H1 (cell line): ENCODE data around the gene KDM4E. TPM values are rescaled to one million over a fixed set of nuclear protein-coding genes. Genes with fewer than 3 reads are reported as not detected.

Experiments
- CTCF ChIA-PET: fragments of 300-600 bp; sonication (Branson Sonifier 250); formaldehyde crosslinking; loops from one replicate; lab custom pipeline; 2021; ENCODE audit not compliant: partially characterized antibody; lab: Charles Lee
- POLR2A ChIA-PET: fragments of 300-600 bp; sonication (Branson Sonifier 250); formaldehyde crosslinking; loops from one replicate; lab custom pipeline; 2021; ENCODE audit warnings: inconsistent platforms; ENCODE audit not compliant: partially characterized antibody; lab: Charles Lee
- DNase-seq, 2 experiments: peaks; one replicate each; pipeline versions ENCODE4 v3.0.0 to v3.0.0-alpha.2; 2010 to 2022; ENCODE audit warnings: low spot score in 2 of 2, low read depth in 1 of 2, mixed read lengths in 1 of 2
- FAIRE-seq: peaks from 2 replicates; lab custom pipeline; 2011; peaks lifted over from hg19 to GRCh38; lab: Jason Lieb, UNC
- H2AFZ ChIP-seq: 2 replicates; pipeline ENCODE4 v1.8.1; 2012; ENCODE audit warnings: low read length, inconsistent platforms
- H2AK5ac ChIP-seq: 2 replicates; pipeline ENCODE4 v1.6.1; 2013; ENCODE audit warnings: low read depth, low read length
- H2BK120ac ChIP-seq: replicated peaks from 2 replicates; pipeline ENCODE3; 2013; ENCODE audit warnings: low read depth, low read length, inconsistent platforms
- H2BK12ac ChIP-seq: 2 replicates; pipeline ENCODE4 v1.6.1; 2013; ENCODE audit warnings: low read depth, low read length
- H2BK15ac ChIP-seq: 2 replicates; pipeline ENCODE4 v1.6.1; 2013; ENCODE audit warnings: low read length
- H2BK20ac ChIP-seq: 2 replicates; pipeline ENCODE4 v1.6.1; 2013; ENCODE audit warnings: low read length
- H2BK5ac ChIP-seq: 2 replicates; pipeline ENCODE4 v1.6.1; 2013; ENCODE audit warnings: low read depth, low read length
- H3K14ac ChIP-seq: 2 replicates; pipeline ENCODE4 v1.6.1; 2013; ENCODE audit warnings: inconsistent platforms; ENCODE audit not compliant: insufficient read length
- H3K18ac ChIP-seq: 2 replicates; pipeline ENCODE4 v1.6.1; 2013; ENCODE audit warnings: low read length; ENCODE audit errors: extremely low read depth
- H3K23ac ChIP-seq: 2 replicates; pipeline ENCODE4 v1.6.1; 2013; ENCODE audit warnings: inconsistent platforms; ENCODE audit not compliant: insufficient read length
- H3K23me2 ChIP-seq: 2 replicates; pipeline ENCODE4 v1.6.1; 2013; ENCODE audit warnings: low read depth, low read length
- H3K27ac ChIP-seq: 2 replicates; pipeline ENCODE4 v1.6.1; 2011; ENCODE audit warnings: low read depth, low read length, inconsistent platforms
- H3K27me3 ChIP-seq, 4 experiments: replicated peaks in 1 of 4; 1 replicate in 1 of 4; 2 replicates in 3 of 4; pipeline versions ENCODE4 v1.6.1 to v1.8.1; 2011 to 2013; ENCODE audit warnings: low read length in 3 of 4, mild to moderate bottlenecking in 3 of 4, inconsistent platforms in 2 of 4, mixed read lengths in 2 of 4, moderate library complexity in 1 of 4; ENCODE audit not compliant: control insufficient read depth in 3 of 4, insufficient read depth in 3 of 4; ENCODE audit errors: extremely low read depth in 1 of 4
- H3K36me3 ChIP-seq, 4 experiments: 2 replicates each; pipeline versions ENCODE4 v1.6.1 to v1.8.1; 2011 to 2013; ENCODE audit warnings: mild to moderate bottlenecking in 4 of 4, low read length in 3 of 4, moderate library complexity in 2 of 4, control low read depth in 1 of 4, inconsistent platforms in 1 of 4; ENCODE audit not compliant: insufficient read depth in 4 of 4, control insufficient read depth in 2 of 4
- H3K4ac ChIP-seq: replicated peaks from 2 replicates; pipeline ENCODE3; 2013; ENCODE audit warnings: low read length, low read depth, mixed read lengths, inconsistent platforms; ENCODE audit not compliant: insufficient read length
- H3K4me1 ChIP-seq, 4 experiments: replicated peaks in 1 of 4; 1 replicate in 1 of 4; 2 replicates in 3 of 4; pipeline versions ENCODE4 v1.6.1 to v1.8.1; 2011 to 2013; ENCODE audit warnings: low read length in 3 of 4, inconsistent platforms in 2 of 4, mixed read lengths in 1 of 4; ENCODE audit not compliant: insufficient read depth in 4 of 4, control insufficient read depth in 3 of 4
- H3K4me2 ChIP-seq, 2 experiments: 2 replicates each; pipeline versions ENCODE4 v1.6.1 to v1.8.1; 2011 to 2013; ENCODE audit warnings: low read depth in 2 of 2, low read length in 2 of 2, control low read depth in 1 of 2, inconsistent platforms in 1 of 2, mild to moderate bottlenecking in 1 of 2; ENCODE audit not compliant: insufficient read depth in 1 of 2
- H3K4me3 ChIP-seq, 4 experiments: fragments of 200-600, 300-600 bp in 1 of 4; sonication (generic), shearing (Covaris generic), sonication (Bioruptor Twin) in 1 of 4; 2 replicates each; pipeline versions ENCODE4 v1.5.1 to v1.8.1; 2011 to 2016; ENCODE audit warnings: low read length in 4 of 4, low read depth in 3 of 4, control low read depth in 2 of 4, inconsistent platforms in 2 of 4, mild to moderate bottlenecking in 2 of 4, mixed read lengths in 1 of 4, moderate library complexity in 1 of 4; ENCODE audit not compliant: insufficient read depth in 2 of 4; ENCODE audit errors: extremely low read depth in 1 of 4
- H3K56ac ChIP-seq: replicated peaks from 2 replicates; pipeline ENCODE3; 2013; ENCODE audit warnings: low read depth, mild to moderate bottlenecking, mixed read lengths, low read length, inconsistent platforms; ENCODE audit not compliant: insufficient read length
- H3K79me1 ChIP-seq: 2 replicates; pipeline ENCODE4 v1.6.1; 2013; ENCODE audit warnings: low read depth, low read length, control low read depth
- H3K79me2 ChIP-seq, 2 experiments: 2 replicates each; pipeline versions ENCODE4 v1.6.1 to v1.8.1; 2012 to 2013; ENCODE audit warnings: low read length in 2 of 2, mild to moderate bottlenecking in 2 of 2, inconsistent platforms in 1 of 2; ENCODE audit not compliant: insufficient read depth in 2 of 2, control insufficient read depth in 1 of 2
- H3K9ac ChIP-seq, 4 experiments: replicated peaks in 1 of 4; 1 replicate in 1 of 4; 2 replicates in 3 of 4; pipeline versions ENCODE4 v1.6.1 to v1.8.1; 2011 to 2013; ENCODE audit warnings: low read depth in 3 of 4, low read length in 3 of 4, control low read depth in 2 of 4, mild to moderate bottlenecking in 2 of 4, moderate library complexity in 2 of 4, inconsistent platforms in 1 of 4; ENCODE audit errors: extremely low read depth in 1 of 4
- H3K9me3 ChIP-seq, 2 experiments: 2 replicates each; pipeline versions ENCODE4 v1.6.1 to v1.8.1; 2012 to 2013; ENCODE audit warnings: mild to moderate bottlenecking in 2 of 2, moderate library complexity in 2 of 2, control low read depth in 1 of 2, inconsistent platforms in 1 of 2, low read depth in 1 of 2, low read length in 1 of 2, mixed read lengths in 1 of 2; ENCODE audit not compliant: insufficient read depth in 2 of 2
- H4K20me1 ChIP-seq, 2 experiments: replicated peaks in 1 of 2; 2 replicates each; pipeline versions ENCODE3 to v1.8.1; 2011 to 2013; ENCODE audit warnings: inconsistent platforms in 2 of 2, low read length in 2 of 2, mild to moderate bottlenecking in 1 of 2; ENCODE audit not compliant: insufficient read depth in 2 of 2, control insufficient read depth in 1 of 2
- H4K5ac ChIP-seq: 2 replicates; pipeline ENCODE4 v1.6.1; 2013; ENCODE audit warnings: low read length, low read depth, mixed read lengths, inconsistent platforms; ENCODE audit not compliant: insufficient read length
- H4K8ac ChIP-seq: 2 replicates; pipeline ENCODE4 v1.8.0; 2013; ENCODE audit warnings: mild to moderate bottlenecking, moderate library complexity, low read length, inconsistent platforms; ENCODE audit not compliant: insufficient read depth; ENCODE audit errors: extremely low read depth
- H4K91ac ChIP-seq: replicated peaks from 2 replicates; pipeline ENCODE3; 2013; ENCODE audit warnings: low read length, mixed read lengths, inconsistent platforms; ENCODE audit not compliant: insufficient read length
- CTCF ChIP-seq, 3 experiments: IDR thresholded peaks; 1 replicate in 2 of 3; 2 replicates in 1 of 3; pipeline versions ENCODE4 v1.5.1 to v1.6.1; 2011; ENCODE audit warnings: low read length in 3 of 3, mild to moderate bottlenecking in 3 of 3, inconsistent platforms in 2 of 3, low read depth in 1 of 3, moderate library complexity in 1 of 3; ENCODE audit not compliant: insufficient read depth in 1 of 3; ENCODE audit errors: control extremely low read depth in 1 of 3
- GABPA ChIP-seq: IDR thresholded peaks from 2 replicates; pipeline ENCODE4 v1.6.1; 2011; ENCODE audit warnings: mild to moderate bottlenecking, low read length, moderate library complexity, borderline replicate concordance; ENCODE audit not compliant: insufficient read depth
- MAX ChIP-seq: IDR thresholded peaks from 2 replicates; pipeline ENCODE4 v1.6.1; 2012; ENCODE audit warnings: inconsistent platforms
- NRF1 ChIP-seq: IDR thresholded peaks from 2 replicates; pipeline ENCODE4 v1.6.1; 2011; ENCODE audit warnings: mild to moderate bottlenecking, low read depth, low read length, improper control_type of control experiment
- POLR2AphosphoS5 ChIP-seq: IDR thresholded peaks from 2 replicates; pipeline ENCODE4 v1.6.1; 2011; ENCODE audit warnings: low read depth, low read length
- RNF2 ChIP-seq: fragments of 200-900, 300-1000 bp; sonication (generic); IDR thresholded peaks from 2 replicates; pipeline ENCODE4 v1.7.1; 2016; ENCODE audit warnings: borderline replicate concordance, low read depth, mild to moderate bottlenecking, antibody characterized with exemption, low read length; ENCODE audit not compliant: poor library complexity, severe bottlenecking; ENCODE audit errors: missing control alignments
- SAP30 ChIP-seq: fragments of 300-600 bp; sonication (generic); IDR thresholded peaks from 2 replicates; pipeline ENCODE4 v1.7.1; 2012; ENCODE audit warnings: low read length, moderate library complexity, mild to moderate bottlenecking, inconsistent platforms; ENCODE audit not compliant: insufficient read depth, insufficient replicate concordance
- SRF ChIP-seq: IDR thresholded peaks from 2 replicates; pipeline ENCODE4 v1.6.1; 2011; ENCODE audit warnings: mild to moderate bottlenecking, low read depth, low read length, moderate library complexity
- SUZ12 ChIP-seq: fragments of 200-600 bp; sonication (generic); IDR thresholded peaks from 2 replicates; pipeline ENCODE4 v1.6.1; 2012; ENCODE audit warnings: mild to moderate bottlenecking, inconsistent platforms, low read length, moderate library complexity, mixed read lengths
- WGBS, 2 experiments: shearing (Covaris generic) in 1 of 2; methylation state at CpG; one replicate each; pipeline versions ENCODE4 v1.1.6 to v1.1.7; 2013 to 2015; ENCODE audit warnings: low lambda C conversion rate in 2 of 2, mixed read lengths in 2 of 2, inconsistent platforms in 1 of 2, low coverage in 1 of 2, missing lambda C conversion rate in 1 of 2; ENCODE audit not compliant: insufficient replicate concordance in 2 of 2, insufficient coverage in 1 of 2, insufficient read length in 1 of 2; ENCODE audit errors: extremely low coverage in 1 of 2, missing lambda C conversion rate in 1 of 2; 5-methylcytosine and 5-hydroxymethylcytosine counted together
- polyA plus RNA-seq, 7 experiments: library from polyadenylated mRNA; depleted of rRNA in 3 of 7; stranded (reverse) in 5 of 7; unstranded in 2 of 7; fragments of >200 nt in 5 of 7; fragments of 200-250 nt in 2 of 7; gene quantifications; 1 replicate in 5 of 7; 2 replicates in 1 of 7; 4 replicates in 1 of 7; pipeline versions ENCODE4 v1.2.1 to v1.2.3, GENCODE V29; 2011 to 2013; ENCODE audit warnings: missing spikeins in 2 of 7, mixed read lengths in 2 of 7
- total RNA-seq: library from RNA; stranded (reverse); fragmentation: NEBNext Ultra II Directional; extraction: Animal tissue kit (Norgen Biotek cat#: 25700); gene quantifications from 2 replicates; pipeline ENCODE4 v1.2.1, GENCODE V29; 2021

KDM4E gene
- total and polyA plus RNA-seq, 2 of the 8 experiments (the other 6 are each of a cell fraction or from before 2014, with no cell fraction given): not detected

GRCh38 chr11:95014184-95014821 is 10.8 kb upstream of the KDM4E start:
- H4K8ac ChIP-seq: no peak overlapping the region
- no peak for DNase-seq
- no peaks in the 10 kb centered on the region for H3K9me3 ChIP-seq
- H2BK20ac ChIP-seq: no peak overlapping the region
- H2BK120ac ChIP-seq: no peak overlapping the region
- peak overlapping the region; percentile 61 for H2AFZ ChIP-seq
- no peaks in the 10 kb centered on the region for H3K79me2 ChIP-seq
- H3K4ac ChIP-seq: no peak overlapping the region
- H3K4me2 ChIP-seq: no peak overlapping the region
- H3K27ac ChIP-seq: no peak overlapping the region
- no peak overlapping the region for H2BK15ac ChIP-seq
- FAIRE-seq: no peak
- no peaks in the 10 kb centered on the region for H3K27me3 ChIP-seq
- ChIA-PET POLR2A (no interaction called here), CTCF (no interaction called here)
- H4K20me1 ChIP-seq: no peaks in the 10 kb centered on the region
- H3K23ac ChIP-seq: no peak overlapping the region
- no peaks in the 10 kb centered on the region for H3K79me1 ChIP-seq
- H3K14ac ChIP-seq: no peak overlapping the region
- H3K9ac ChIP-seq: no peak overlapping the region
- no peaks in the 10 kb centered on the region for H3K23me2 ChIP-seq
- WGBS, 2 experiments: 96% methylated on average over 12 of the region's 12 CpGs; no CpG with 5 or more reads in 1 of the 2 experiments
- no peaks in the 10 kb centered on the region for H3K4me1 ChIP-seq
- H2BK12ac ChIP-seq: no peak overlapping the region
- H3K36me3 ChIP-seq: no peaks in the 10 kb centered on the region
- no peak overlapping the region for H4K91ac ChIP-seq
- H2BK5ac ChIP-seq: no peak overlapping the region
- no peak overlapping the region for H3K18ac ChIP-seq
- no peak overlapping the region for H3K56ac ChIP-seq
- H2AK5ac ChIP-seq: no peak overlapping the region
- H4K5ac ChIP-seq: no peak overlapping the region
- no peak overlapping the region for H3K4me3 ChIP-seq
- TF ChIP-seq RNF2 (no peak), POLR2AphosphoS5 (no peak), SRF (no peak), MAX (no peak), CTCF (IDR thresholded peaks at IDR 0.05; ENCODE audit: control extremely low read depth in 1 of 3, insufficient read depth in 1 of 3, low read depth in 1 of 3, low read length in 3 of 3) (no peak), SAP30 (no peak), SUZ12 (no peak), NRF1 (no peak), GABPA (no peak)
